Activated CD8-positive, alpha-beta memory T cell treated with anti-CD3 and anti-CD28 coated beads for 48 hours (primary cell): Measurements from ENCODE around the gene MLKL.

ENCODE experiments used
- DNase-seq, 3 experiments: peaks; one replicate each; pipeline ENCODE4 v3.0.0-alpha.2; 2020; ENCODE audit warnings: low read depth in 2 of 3, low spot score in 2 of 3

MLKL gene

GRCh38 chr16:74700438-74701225 is at the start of gene MLKL:
MLKL (minus strand) TSS chr16:74700862; CDS start chr16:74695757, 5,105 bp downstream.
- DNase-seq: peak; percentile 35 to 42 (median 37)

GRCh38 chr16:74749291-74750055 is 48.8 kb upstream of the MLKL start:
- DNase-seq: no peak

GRCh38 chr16:74748616-74749026 is 48.0 kb upstream of the MLKL start:
- no peak for DNase-seq

GRCh38 chr16:74747716-74748615 is 47.3 kb upstream of the MLKL start:
- no peak for DNase-seq

GRCh38 chr16:74745926-74746325 is 45.3 kb upstream of the MLKL start:
- no peak for DNase-seq

GRCh38 chr16:74745109-74745615 is 44.5 kb upstream of the MLKL start:
- DNase-seq: no peak

GRCh38 chr16:74744566-74744965 is 43.9 kb upstream of the MLKL start:
- no peak for DNase-seq

- DNase-seq: no peak
Measured at GRCh38 chr16:74743668-74744299, 43.1 kb upstream of the MLKL start.

GRCh38 chr16:74743045-74743667 is 42.5 kb upstream of the MLKL start:
- no peak for DNase-seq

- no peak for DNase-seq
Measured at GRCh38 chr16:74742051-74742481, 41.4 kb upstream of the MLKL start.

- DNase-seq: no peak
Measured at GRCh38 chr16:74740795-74741304, 40.2 kb upstream of the MLKL start.

- DNase-seq: no peak
Measured at GRCh38 chr16:74739275-74739674, 38.6 kb upstream of the MLKL start.

- no peak for DNase-seq
Measured at GRCh38 chr16:74738816-74739215, 38.2 kb upstream of the MLKL start.

- no peak for DNase-seq
Measured at GRCh38 chr16:74738113-74738541, 37.5 kb upstream of the MLKL start.

GRCh38 chr16:74737521-74737920 is 36.9 kb upstream of the MLKL start:
- DNase-seq: no peak

- no peak for DNase-seq
Measured at GRCh38 chr16:74736531-74737157, 36.0 kb upstream of the MLKL start.

- no peak for DNase-seq
Measured at GRCh38 chr16:74735554-74735953, 34.9 kb upstream of the MLKL start.

GRCh38 chr16:74735162-74735452 is 34.4 kb upstream of the MLKL start:
- no peak for DNase-seq

- no peak for DNase-seq
Measured at GRCh38 chr16:74734361-74735161, 33.9 kb upstream of the MLKL start.
